Activated naive CD4-positive, alpha-beta T cell (primary cell): ENCODE data around the gene KIF1C.

Experiments used
- DNase-seq, 4 experiments: peaks; one replicate each; lab custom pipeline; 2025; lab: John Stamatoyannopoulos, UW

KIF1C gene

DNA sequence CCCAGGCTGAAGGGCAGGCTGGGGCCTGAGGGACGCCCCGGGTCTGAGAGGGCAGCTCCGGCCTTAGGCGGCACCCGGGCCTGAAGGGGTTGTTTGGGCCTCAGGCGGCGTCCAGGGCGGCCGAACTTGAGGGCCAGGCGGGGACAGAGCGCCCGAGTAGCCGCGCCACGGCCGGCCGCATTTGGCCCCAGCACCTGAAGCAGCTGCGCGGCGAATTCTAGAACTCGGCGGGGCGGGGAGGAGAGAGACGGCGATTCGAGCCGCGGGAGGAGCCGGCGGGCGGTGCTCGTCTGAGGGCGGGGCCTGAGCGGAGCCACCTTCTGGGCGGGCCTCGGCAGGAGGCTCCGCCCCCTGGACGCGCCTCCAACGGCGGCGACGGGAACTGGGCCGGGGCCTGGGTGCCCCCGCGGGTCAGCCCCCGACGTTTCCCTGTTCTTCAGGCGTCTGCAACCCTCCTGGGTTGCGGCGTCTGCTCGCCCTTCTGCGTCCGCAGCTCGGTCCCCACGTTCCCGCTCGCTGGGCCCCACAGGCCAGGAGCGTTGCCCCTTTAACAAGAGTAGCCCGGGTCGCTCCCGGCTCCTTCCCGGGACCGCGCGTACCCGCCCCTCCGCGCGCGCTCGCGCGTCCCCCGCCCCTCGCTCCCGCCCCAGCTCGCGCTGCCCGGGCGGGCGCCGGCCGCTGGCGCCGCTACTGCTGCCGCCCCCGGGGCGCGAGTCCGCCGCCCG, at the start of gene KIF1C, which contains the start of gene INCA1:
Gene KIF1C, plus strand, starts transcription at position 649 of the 725 bp plus-strand sequence. CDS start 2,297 bp downstream, outside the sequence.
Gene INCA1, minus strand, starts transcription at position 221 of the 725 bp plus-strand sequence. CDS start 3,085 bp downstream, outside the sequence.
- peak; percentile 68 to 88 (median 79) for DNase-seq

DNA sequence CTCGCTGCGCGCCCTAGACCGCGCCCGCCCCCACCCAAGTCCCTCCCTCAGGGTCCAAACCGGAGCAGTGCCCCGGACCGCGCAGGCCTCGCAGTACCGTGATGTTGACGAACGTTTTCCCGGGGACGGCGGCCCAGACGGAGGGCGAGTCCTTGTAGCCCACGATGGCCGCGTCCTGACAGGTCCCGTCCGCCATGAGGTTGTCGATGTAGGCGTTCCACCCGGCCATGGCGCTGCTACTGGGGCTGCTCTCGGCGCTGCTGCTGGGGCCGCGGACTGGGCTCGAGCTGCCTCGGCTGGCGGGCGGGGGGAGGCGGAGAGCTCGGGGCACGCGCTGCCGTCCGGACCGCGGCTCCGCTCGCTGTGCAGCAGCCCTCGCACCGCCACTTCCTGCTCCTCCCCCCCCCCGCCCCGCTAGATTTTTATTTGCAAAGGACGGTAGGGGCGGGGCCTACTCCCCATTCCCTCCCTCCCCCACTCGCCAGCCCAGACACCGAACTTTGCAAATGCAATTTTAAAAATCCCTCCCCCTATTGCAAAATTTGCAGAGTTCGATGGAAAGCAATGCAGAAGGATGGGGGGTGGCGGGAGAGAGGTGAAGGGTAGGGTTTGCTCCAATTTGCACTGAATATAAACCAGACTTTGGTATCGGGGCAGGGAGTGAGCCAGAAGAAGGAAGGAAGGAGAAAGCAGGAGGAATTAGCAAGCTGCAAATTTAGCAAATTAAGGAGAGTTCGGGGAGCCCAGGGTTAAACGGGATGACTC, 49.4 kb upstream of the KIF1C start, which contains the start of gene PFN1:
Gene PFN1, minus strand, starts transcription at position 365 of the 765 bp plus-strand sequence. Its CDS starts 136 bp downstream, at position 229.
- peak; percentile 58 to 89 (median 84) for DNase-seq

- peak; percentile 50 to 63 (median 60) for DNase-seq
Observed at GRCh38 chr17:4948931-4949320, 48.8 kb upstream of the KIF1C start.

- DNase-seq = peak; percentile 60 to 68 (median 63)
Observed at GRCh38 chr17:4949321-4950074, 48.3 kb upstream of the KIF1C start.

DNA sequence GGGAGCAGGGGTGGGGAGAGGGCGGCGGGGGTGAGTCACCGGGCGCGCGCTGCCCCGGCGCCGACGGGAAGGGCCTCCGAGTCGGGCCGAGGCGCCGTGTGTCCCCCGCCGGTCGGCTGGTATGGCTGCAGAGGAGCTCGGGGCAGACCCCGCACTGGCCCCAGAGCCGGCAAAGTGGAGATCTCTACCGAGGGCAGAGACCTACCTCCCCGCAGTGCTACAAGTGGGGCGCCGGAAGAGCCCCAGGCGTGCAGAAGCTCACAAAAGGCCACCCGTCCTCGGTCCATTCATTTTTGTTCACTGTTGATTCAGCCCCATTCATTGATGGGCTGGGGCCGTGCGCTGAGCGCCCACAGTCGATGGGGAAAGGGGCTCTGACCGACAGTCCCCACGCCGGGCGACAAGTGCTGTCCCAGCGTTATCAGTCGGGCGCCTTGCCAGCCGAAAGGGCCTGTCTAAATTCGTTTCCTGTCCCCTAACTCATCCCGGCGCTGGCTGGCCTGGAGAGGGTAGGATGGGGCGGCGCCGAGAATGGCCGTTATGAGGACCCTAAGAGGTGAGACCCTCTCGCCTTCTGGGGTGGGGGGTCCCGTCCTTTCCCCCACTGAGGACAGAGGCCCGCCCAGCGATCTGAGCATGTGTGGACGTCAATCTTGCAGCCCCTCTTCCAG, 47.5 kb upstream of the KIF1C start:
- DNase-seq = peak in 2 of 4 experiments; percentile 56 to 60

DNA sequence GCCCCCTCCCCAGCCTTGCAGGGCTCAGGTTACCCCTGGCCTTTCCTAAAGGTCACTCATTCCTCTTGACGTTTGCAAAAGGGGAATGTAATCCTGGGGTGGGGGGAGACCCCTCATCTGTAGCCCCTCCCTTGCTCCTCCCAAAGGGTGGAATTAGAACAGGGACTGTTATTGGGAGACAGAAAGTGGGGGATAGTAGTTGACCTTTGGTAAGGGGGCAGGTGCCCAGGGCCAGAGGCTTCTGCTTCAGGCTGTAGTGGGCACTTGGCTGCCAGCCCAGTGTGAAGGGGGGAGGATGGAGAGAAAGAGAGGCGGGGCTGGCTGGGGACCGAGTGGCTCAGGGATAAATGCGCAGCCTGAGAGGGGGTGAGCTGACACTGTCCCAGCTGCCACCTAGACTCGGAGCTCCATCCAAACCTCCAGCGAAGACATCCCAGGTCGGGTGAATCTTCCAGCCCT, 47.0 kb upstream of the KIF1C start, which contains the start of gene ENO3:
Gene ENO3, plus strand, starts transcription at position 374 of the 459 bp plus-strand sequence. CDS start 711 bp downstream, outside the sequence.
- DNase-seq = no peak

GRCh38 chr17:4951486-4951885, 46.3 kb upstream of the KIF1C start:
- DNase-seq = no peak

GRCh38 chr17:4953451-4953961, 44.2 kb upstream of the KIF1C start:
- DNase-seq = no peak

DNA sequence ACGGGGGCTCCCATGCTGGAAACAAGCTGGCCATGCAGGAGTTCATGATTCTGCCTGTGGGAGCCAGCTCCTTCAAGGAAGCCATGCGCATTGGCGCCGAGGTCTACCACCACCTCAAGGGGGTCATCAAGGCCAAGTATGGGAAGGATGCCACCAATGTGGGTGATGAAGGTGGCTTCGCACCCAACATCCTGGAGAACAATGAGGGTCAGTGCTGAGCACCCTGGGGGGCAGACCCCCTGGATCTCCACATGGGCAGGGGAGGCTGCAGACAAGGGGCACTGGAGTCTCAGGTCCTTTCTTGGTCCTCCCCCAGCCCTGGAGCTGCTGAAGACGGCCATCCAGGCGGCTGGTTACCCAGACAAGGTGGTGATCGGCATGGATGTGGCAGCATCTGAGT, 42.7 kb upstream of the KIF1C start:
- no peak for DNase-seq

DNA sequence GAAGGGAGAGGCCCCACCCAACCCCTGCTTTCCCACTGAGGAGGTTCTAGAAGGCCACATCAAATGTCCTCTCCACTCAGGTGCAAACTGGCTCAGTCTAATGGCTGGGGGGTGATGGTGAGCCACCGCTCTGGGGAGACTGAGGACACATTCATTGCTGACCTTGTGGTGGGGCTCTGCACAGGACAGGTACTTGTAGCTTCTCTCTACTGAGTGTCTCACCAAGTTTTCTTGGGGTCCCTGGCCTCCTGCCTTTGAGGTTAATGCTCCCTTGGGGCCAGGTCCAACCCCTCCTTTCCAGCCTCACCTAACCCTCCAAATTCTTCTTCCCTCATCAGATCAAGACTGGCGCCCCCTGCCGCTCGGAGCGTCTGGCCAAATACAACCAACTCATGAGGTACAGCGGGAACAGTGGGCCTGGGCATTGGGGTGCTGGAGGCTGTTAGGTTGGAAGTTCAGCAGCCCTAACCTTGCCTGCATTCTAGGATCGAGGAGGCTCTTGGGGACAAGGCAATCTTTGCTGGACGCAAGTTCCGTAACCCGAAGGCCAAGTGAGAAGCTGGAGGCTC, 41.2 kb upstream of the KIF1C start:
- peak in 1 of 4 experiments; percentile 41 for DNase-seq

DNA sequence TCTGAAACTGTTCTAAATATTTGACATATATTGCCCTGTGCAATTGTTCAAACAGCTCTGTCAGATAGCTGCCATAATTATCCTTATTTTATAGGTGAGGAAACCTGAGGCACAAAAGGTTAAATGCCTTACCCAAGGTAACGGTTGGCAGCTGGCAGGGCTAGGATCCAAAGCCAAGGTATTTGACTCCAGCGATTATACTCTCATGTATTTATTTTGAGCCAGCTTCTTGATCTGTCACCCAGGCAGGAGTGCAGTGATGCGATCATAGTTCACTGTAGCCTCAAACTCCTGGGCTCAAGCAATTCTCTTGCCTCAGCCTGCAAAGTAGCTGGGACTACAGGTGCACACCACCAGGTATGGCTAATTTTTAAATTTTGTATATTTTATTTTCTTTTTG, 39.6 kb upstream of the KIF1C start:
- no peak for DNase-seq

- no peak for DNase-seq
Observed at GRCh38 chr17:4959261-4959965, 38.3 kb upstream of the KIF1C start.

GRCh38 chr17:4960279-4960922, 37.3 kb upstream of the KIF1C start:
- no peak for DNase-seq

- no peak for DNase-seq
Observed at GRCh38 chr17:4965311-4965986, 32.3 kb upstream of the KIF1C start.

DNA sequence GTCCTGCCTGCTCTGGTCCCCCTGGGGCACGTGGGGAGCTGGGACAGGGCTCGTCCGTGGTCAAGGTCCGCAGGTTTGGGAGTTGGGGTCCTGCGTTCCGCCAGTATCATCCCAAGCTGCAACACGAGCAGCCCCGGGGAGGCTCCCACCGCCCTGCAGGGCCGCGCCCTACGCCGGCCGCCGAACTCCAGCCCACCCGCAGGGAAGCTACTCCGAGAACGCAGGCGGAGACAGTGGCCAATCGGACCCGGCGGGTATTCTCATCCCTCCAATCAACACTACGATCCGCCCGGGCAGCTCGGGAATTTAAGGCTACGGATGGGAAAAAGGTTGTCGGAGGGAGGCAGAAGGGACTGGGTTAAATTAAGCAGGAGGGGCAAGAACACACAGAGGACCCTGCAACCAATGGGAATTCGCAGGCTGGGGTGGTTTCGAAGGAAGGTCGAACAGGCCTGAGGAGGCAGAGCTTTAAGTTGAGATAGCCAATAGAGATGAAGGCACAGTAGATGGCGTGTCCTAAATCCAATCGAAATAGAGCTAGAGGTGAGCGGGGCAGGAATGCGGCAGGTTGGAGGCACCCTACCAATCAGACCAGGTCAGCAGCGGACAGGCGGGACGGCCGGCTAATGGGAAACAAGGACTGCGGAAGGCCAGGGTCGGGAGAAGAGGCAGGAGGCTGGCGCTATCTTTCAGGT, 30.8 kb upstream of the KIF1C start:
- DNase-seq = peak; percentile 79 to 92 (median 85)

- peak; percentile 83 to 92 (median 88) for DNase-seq
Observed at GRCh38 chr17:4967539-4968485, 29.9 kb upstream of the KIF1C start, which contains the start of gene SPAG7. SPAG7 (minus strand) TSS chr17:4967817; CDS start chr17:4967804, 13 bp downstream.

- DNase-seq = no peak
Observed at GRCh38 chr17:4968486-4969046, 29.2 kb upstream of the KIF1C start.
